AG10803 (cell line): Measurements from ENCODE around the gene LRRC18.

Experiments
- DNase-seq: peaks from one replicate; pipeline ENCODE4 v3.0.0; 2010; ENCODE audit warnings: low read depth
- H3K4me3 ChIP-seq: 2 replicates; pipeline ENCODE4 v1.5.1; 2011; ENCODE audit warnings: mild to moderate bottlenecking, low read length, control low read depth
- TF ChIP-seq, protein P1 (sequence below): conservative IDR thresholded peaks from 2 replicates; pipeline ENCODE4 v1.5.1; 2011; ENCODE audit warnings: mild to moderate bottlenecking, low read length, control low read depth, inconsistent platforms

Gene LRRC18

DNA sequence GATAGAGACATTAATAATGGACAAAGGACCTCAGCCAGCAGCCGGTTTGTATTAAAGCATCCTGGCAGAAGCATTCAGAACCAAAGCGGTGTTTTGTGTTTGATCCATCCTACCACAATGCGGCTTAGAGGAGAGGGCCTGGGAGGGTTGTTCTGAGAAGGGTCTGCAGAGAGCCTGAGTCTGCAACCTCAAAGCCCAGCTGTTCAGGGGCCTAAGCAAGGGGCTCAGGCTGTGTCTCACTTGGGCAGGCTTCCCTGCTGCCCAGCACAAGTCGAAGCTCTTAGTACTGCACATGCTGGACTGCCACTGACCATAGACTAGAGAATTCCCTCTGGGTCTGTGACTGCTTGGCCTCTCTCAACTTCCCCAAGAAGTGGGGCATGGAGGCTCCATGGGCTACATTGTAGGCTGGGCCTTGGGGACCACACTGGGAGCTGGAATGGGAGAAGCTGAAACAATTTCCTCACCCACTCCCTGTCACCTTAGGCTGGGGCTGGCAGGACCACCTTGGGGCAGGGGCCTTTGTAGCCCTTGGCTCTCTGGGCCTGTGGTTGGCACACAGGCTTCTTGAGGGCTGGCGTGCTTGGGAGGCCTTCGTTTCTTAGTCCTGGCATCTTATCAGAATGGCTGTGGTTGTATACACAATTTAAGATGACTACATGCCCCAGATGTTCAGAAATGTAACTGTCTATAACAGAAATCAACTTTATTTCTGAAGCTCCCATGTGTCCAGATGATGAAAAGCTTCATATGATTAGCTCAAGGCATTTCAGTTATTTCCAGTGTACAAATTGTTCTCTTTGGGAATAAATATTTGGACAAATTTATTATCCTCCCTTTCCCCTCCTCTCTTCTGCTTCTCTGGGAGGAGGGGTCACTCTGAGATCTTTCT lies 44.5 kb downstream of the LRRC18 start:
- TF ChIP-seq, protein P1, sequence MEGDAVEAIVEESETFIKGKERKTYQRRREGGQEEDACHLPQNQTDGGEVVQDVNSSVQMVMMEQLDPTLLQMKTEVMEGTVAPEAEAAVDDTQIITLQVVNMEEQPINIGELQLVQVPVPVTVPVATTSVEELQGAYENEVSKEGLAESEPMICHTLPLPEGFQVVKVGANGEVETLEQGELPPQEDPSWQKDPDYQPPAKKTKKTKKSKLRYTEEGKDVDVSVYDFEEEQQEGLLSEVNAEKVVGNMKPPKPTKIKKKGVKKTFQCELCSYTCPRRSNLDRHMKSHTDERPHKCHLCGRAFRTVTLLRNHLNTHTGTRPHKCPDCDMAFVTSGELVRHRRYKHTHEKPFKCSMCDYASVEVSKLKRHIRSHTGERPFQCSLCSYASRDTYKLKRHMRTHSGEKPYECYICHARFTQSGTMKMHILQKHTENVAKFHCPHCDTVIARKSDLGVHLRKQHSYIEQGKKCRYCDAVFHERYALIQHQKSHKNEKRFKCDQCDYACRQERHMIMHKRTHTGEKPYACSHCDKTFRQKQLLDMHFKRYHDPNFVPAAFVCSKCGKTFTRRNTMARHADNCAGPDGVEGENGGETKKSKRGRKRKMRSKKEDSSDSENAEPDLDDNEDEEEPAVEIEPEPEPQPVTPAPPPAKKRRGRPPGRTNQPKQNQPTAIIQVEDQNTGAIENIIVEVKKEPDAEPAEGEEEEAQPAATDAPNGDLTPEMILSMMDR: no peak

DNA sequence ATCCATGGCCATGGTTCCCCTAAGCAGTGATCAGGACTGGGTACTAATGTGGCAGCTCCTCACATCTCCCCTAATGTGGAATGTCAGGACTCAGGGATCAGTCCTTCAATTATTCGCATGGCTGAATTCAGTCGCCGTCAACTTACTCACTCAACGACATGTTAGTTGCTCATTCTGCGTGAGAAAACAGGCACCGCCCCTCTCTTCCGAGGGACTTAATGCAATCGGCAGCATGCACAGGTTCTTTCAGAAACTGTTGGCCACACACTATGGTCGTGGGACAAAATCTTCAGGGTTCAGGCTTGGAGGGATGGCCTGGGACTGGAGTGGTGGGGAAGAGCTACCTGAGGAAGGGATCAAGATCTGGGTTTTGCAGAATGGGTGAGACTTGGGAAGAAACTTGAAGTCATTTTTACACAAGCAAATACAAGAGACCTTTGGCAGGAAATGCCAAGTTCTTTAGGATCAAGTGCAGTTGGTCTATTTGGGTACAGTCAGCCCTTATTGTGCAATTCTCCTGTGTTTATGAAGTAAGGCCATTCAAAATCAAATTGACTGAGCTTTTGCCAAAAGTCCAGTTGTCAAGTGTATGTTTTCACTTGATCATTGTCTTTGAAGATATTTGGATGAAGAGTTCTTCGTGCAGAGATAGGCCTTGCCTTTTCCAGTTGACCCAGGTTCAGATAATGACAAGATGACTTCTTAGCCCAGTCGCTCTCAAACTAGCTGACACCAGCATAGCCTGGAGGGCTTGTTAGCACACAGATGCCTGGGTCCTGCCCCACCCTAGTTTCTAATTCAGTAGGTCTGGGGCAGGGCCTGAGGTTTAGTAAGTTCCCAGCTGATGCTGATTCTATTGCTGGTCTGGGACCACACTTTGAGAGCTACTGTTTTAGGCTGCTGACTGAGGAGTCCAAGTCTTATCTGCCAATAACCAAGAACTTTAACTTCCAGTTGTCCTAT lies 48.5 kb downstream of the LRRC18 start:
- DNase-seq: peak; percentile 13
- no peak overlapping the region for H3K4me3 ChIP-seq
- TF ChIP-seq, protein P1: no peak

More for the DNA sequence above, 44.5 kb downstream of the LRRC18 start:
- peak; percentile 32 for DNase-seq
- H3K4me3 ChIP-seq: no peak overlapping the region

DNA sequence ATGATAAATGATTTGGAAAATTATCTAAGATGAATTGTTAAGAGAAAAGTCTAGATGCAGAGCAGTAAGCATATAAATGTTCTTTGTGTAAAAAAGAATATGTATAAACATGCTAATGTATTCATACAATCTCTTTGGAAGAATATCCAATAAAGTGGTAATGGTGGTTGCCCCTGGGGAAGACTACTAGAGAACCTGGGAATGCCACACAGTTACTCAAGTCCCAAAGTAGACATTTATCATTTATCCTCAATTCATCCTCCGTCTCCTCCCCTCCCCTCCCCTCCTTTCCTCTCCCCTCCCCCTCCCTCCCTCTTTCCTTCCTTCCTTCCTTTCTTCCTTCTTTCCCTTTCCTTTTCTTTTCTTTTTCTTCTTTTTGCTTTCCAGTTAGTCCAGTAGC lies 51.7 kb downstream of the LRRC18 start:
- DNase-seq: no peak
- TF ChIP-seq, protein P1: no peak

DNA sequence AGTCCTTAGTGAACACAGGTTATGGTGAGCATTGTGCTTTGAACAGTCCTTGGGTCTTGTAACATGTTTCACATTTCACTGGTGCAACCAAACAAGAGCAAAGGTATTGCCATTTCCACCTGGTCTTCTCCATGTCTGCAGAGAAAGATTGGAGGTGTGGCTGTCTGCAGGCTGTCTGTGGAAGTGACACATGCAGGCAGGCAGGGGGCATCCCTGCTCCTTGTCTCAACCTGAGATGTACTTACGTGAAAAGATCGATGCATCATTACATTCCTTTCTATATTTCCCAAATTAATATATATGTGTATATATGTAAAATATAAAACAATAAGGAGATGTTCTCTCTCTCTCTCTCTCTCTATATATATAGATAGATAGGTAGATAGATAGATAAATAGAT lies 54.3 kb downstream of the LRRC18 start:
- DNase-seq: peak; percentile 3
- TF ChIP-seq, protein P1: peak; percentile 23
- no peak overlapping the region for H3K4me3 ChIP-seq

More for the DNA sequence above, 51.7 kb downstream of the LRRC18 start:
- H3K4me3 ChIP-seq: no peak overlapping the region

DNA sequence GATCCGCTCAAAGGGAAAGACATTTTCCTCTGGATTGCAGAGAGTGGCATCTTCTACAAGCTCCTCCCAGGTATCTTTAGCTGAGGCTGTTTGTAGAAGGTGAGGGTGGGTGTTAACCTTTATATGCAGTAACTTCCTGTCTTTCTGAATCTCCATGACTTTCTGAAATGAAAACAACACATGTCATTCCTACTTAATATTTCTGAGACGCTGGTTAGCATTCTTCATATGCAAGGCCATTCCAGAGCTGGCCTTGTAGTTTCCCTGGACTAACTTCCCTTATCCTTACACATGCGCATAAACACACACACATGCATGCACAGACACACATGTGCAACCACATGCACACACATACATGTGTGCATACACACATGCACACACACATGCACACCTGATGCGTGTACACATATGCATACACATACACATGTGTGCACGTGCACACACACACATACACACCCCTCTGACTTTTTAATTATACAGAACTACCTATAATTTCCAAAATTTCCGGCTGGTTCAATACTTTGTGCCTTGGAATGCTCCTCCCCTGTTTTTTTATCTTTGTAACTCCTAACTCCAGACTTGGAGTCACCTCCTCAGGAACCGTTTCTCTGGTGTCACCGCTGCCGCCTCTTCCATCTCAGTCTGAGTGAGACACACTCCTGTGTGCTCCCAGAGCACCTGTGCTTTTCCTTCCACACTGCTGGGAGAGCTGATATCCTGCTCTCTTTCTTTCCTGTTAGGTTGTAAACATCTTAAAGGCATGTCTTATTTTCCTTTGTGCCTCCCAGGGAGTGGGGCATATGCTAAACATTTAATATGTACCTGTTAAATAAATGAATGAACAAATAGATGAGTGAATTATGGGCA lies 55.2 kb downstream of the LRRC18 start:
- TF ChIP-seq, protein P1: no peak
- H3K4me3 ChIP-seq: no peak overlapping the region
- no peak for DNase-seq

DNA sequence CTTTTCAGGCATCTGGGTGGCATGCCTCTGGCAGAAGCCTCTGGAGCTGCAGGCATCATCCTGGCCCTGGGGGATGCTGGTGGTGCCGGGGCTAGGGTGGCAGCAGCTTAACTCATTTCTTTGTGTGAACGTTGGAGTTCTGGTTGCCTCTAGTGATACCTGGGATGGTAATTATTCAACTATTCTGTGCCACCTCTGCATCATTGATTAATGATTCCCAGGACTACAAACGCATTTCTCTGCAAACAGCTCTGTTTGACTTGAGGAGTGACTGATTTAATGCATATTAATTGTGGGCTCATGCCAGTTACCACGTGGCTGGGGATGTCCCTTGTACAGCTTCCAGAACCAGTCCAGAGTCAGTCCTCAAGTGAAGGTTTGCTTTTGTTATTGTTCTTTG lies 55.9 kb downstream of the LRRC18 start:
- no peak overlapping the region for H3K4me3 ChIP-seq
- TF ChIP-seq, protein P1: no peak
- no peak for DNase-seq
